HepG2 (cell line): ENCODE data around the gene TRRAP. TPM values are rescaled to one million over a fixed set of nuclear protein-coding genes. Genes with fewer than 3 reads are reported as not detected.

Source experiments
- ATAC-seq: fragments of 200-7000 bp; cut with Tn5 transposase; 3 replicates; pipeline ENCODE4 v1.9.1; 2020; ENCODE audit warnings: mild to moderate bottlenecking, moderate library complexity
- BruUV-seq: library from RNA; stranded (reverse); fragments of 400-500 nt; replicated peaks from 2 replicates; lab custom pipeline; 2021; lab: Mats Ljungman, UMichigan
- CTCF ChIA-PET: fragments of 300-600 bp; formaldehyde crosslinking; extraction: SDS; loops from one replicate; lab custom pipeline; 2021; ENCODE audit warnings: low total read pairs, inconsistent platforms, low intra/inter-chr PET ratio; lab: Yijun Ruan, JAX
- POLR2A ChIA-PET: fragments of 350-600 bp; sonication (Branson Sonifier 250); formaldehyde crosslinking; loops from one replicate; lab custom pipeline; 2020; ENCODE audit warnings: antibody characterized with exemption, inconsistent platforms; lab: Yijun Ruan, JAX
- DNase-seq: peaks from one replicate; pipeline ENCODE4 v3.0.0-alpha.2; 2015; ENCODE audit warnings: low spot score
- FAIRE-seq: peaks from 3 replicates; lab custom pipeline; 2011; peaks lifted over from hg19 to GRCh38; lab: Jason Lieb, UNC
- H2AFZ ChIP-seq: one replicate; pipeline ENCODE4 v1.6.1; 2011; ENCODE audit warnings: low read length, inconsistent platforms
- H3K27ac ChIP-seq: fragments of 300-600 bp; 3 replicates; pipeline ENCODE4 v1.8.0; 2011; ENCODE audit warnings: mixed run types, mild to moderate bottlenecking, mixed read lengths, low read length, inconsistent platforms; ENCODE audit not compliant: insufficient read depth; ENCODE audit errors: extremely low read length
- H3K27me3 ChIP-seq, 2 experiments: fragments of 200-600 bp in 1 of 2; 2 replicates in 1 of 2; 3 replicates in 1 of 2; pipeline versions ENCODE4 v1.6.0 to v1.8.0; 2011; ENCODE audit warnings: low read length in 2 of 2, mild to moderate bottlenecking in 2 of 2, moderate library complexity in 2 of 2, inconsistent platforms in 1 of 2; ENCODE audit not compliant: insufficient read depth in 2 of 2, control insufficient read depth in 1 of 2
- H3K36me3 ChIP-seq, 2 experiments: fragments of 200-600 bp in 1 of 2; replicated peaks in 1 of 2; 2 replicates in 1 of 2; 3 replicates in 1 of 2; pipeline versions ENCODE4 v1.5.1 to v1.8.0; 2011; ENCODE audit warnings: low read length in 2 of 2, inconsistent platforms in 1 of 2; ENCODE audit not compliant: insufficient read depth in 2 of 2, control insufficient read depth in 1 of 2
- H3K4me1 ChIP-seq: 2 replicates; pipeline ENCODE4 v1.5.1; 2012; ENCODE audit warnings: low read length, inconsistent platforms; ENCODE audit not compliant: insufficient read depth
- H3K4me2 ChIP-seq: 2 replicates; pipeline ENCODE4 v1.6.0; 2011; ENCODE audit warnings: low read depth, low read length, inconsistent platforms
- H3K4me3 ChIP-seq, 3 experiments: fragments of 200-600 bp in 1 of 3; sonication (generic), shearing (Covaris generic) in 1 of 3; replicated peaks in 1 of 3; 2 replicates each; pipeline ENCODE4 v1.5.1; 2011 to 2016; ENCODE audit warnings: low read length in 3 of 3, inconsistent platforms in 2 of 3, low read depth in 2 of 3, mild to moderate bottlenecking in 2 of 3, control low read depth in 1 of 3, mixed read lengths in 1 of 3; ENCODE audit not compliant: insufficient read depth in 1 of 3
- H3K79me2 ChIP-seq: one replicate; pipeline ENCODE4 v1.6.1; 2011; ENCODE audit warnings: low read length, inconsistent platforms; ENCODE audit not compliant: insufficient read depth
- H3K9ac ChIP-seq: 2 replicates; pipeline ENCODE4 v1.6.0; 2011; ENCODE audit warnings: mild to moderate bottlenecking, low read depth, low read length, inconsistent platforms; ENCODE audit not compliant: insufficient read depth
- H3K9me3 ChIP-seq: 2 replicates; pipeline ENCODE4 v1.5.1; 2012; ENCODE audit warnings: mild to moderate bottlenecking, low read length
- H4K20me1 ChIP-seq: 2 replicates; pipeline ENCODE4 v1.6.0; 2011; ENCODE audit warnings: inconsistent platforms, mild to moderate bottlenecking, low read length, moderate library complexity; ENCODE audit not compliant: insufficient read depth
- CTCF ChIP-seq: sonication (generic); formaldehyde crosslinking; IDR thresholded peaks from 2 replicates; pipeline ENCODE4 v1.5.0; 2020; ENCODE audit warnings: mild to moderate bottlenecking, missing genetic modification reagents, moderate library complexity
- NR2F2 ChIP-seq: IDR thresholded peaks from 2 replicates; pipeline ENCODE4 v1.6.1; 2012; ENCODE audit warnings: low read depth, inconsistent platforms, borderline replicate concordance
- SIX1 ChIP-seq: sonication (generic); formaldehyde crosslinking; IDR thresholded peaks from 2 replicates; pipeline ENCODE4 v1.4.0; 2020; ENCODE audit warnings: missing genetic modification reagents, borderline replicate concordance
- SUZ12 ChIP-seq: fragments of 150-350 bp; IDR thresholded peaks from 2 replicates; pipeline ENCODE4 v1.6.1; 2014; ENCODE audit warnings: low read depth, low read length
- ZMAT5 ChIP-seq: sonication (generic); formaldehyde crosslinking; IDR thresholded peaks from 2 replicates; pipeline ENCODE4 v1.5.0; 2020; ENCODE audit warnings: mild to moderate bottlenecking, low read depth, missing genetic modification reagents, borderline replicate concordance
- ZNF33A ChIP-seq: sonication (generic); formaldehyde crosslinking; IDR thresholded peaks from 2 replicates; pipeline ENCODE4 v1.5.1; 2020; ENCODE audit warnings: missing genetic modification reagents, mild to moderate bottlenecking, moderate library complexity, borderline replicate concordance
- ZNF362 ChIP-seq: sonication (generic); formaldehyde crosslinking; IDR thresholded peaks from 2 replicates; pipeline ENCODE4 v1.4.0; 2020; ENCODE audit warnings: missing genetic modification reagents, mild to moderate bottlenecking, borderline replicate concordance
- ZNF709 ChIP-seq: sonication (generic); formaldehyde crosslinking; IDR thresholded peaks from 2 replicates; pipeline ENCODE4 v1.5.0; 2020; ENCODE audit warnings: mild to moderate bottlenecking, missing genetic modification reagents
- ZNF800 ChIP-seq: sonication (generic); formaldehyde crosslinking; IDR thresholded peaks from 2 replicates; pipeline ENCODE4 v1.4.0; 2020; ENCODE audit warnings: missing genetic modification reagents
- WGBS: methylation state at CpG from one replicate; pipeline ENCODE4 v1.1.6; 2017; ENCODE audit warnings: low lambda C conversion rate; 5-methylcytosine and 5-hydroxymethylcytosine counted together
- in situ Hi-C: cut with HindIII; loops from 2 replicates; pipeline ENCODE4 v1.10.0; 2017; ENCODE audit warnings: low pct_unique_long_range_greater_than_20kb; ENCODE audit not compliant: extremely low pct_ligation_motif_present
- intact Hi-C: fragments of 100-400 bp; cut with micrococcal nuclease; formaldehyde crosslinking; loops from one replicate; pipeline ENCODE4 v1.10.0; 2022; ENCODE audit not compliant: unreplicated experiment
- polyA plus RNA-seq, 8 experiments: library from polyadenylated mRNA; depleted of rRNA in 3 of 8; stranded (reverse) in 7 of 8; unstranded in 1 of 8; fragments of >200 nt; fragmentation: Illumina TruSeq in 4 of 8; extraction: Trizol in 4 of 8; gene quantifications; 2 replicates each; pipeline versions ENCODE4 v1.2.1 to v1.2.3, GENCODE V29; 2011 to 2016; ENCODE audit warnings: low read depth in 4 of 8, missing spikeins in 1 of 8, mixed read lengths in 1 of 8; ENCODE audit not compliant: insufficient read depth in 1 of 8
- total RNA-seq, 5 experiments: library from RNA; depleted of rRNA; stranded (reverse); fragments of >200 nt; fragmentation: Illumina TruSeq; extraction: Trizol; gene quantifications; 2 replicates each; pipeline ENCODE4 v1.2.3, GENCODE V29; 2016; ENCODE audit warnings: low read depth in 1 of 5

The TRRAP gene
- total and polyA plus RNA-seq, 2 of the 13 experiments (the other 11 are each of a cell fraction or from before 2014, with no cell fraction given): 8.6 to 10.5 TPM

- peak; percentile 16; the same call in 1 of the 2 replicates for TF ChIP-seq CTCF (CRISPR knock-in tag)
- no peak for TF ChIP-seq SIX1
- peak; percentile 16; the same call in 1 of the 2 replicates for TF ChIP-seq ZNF800 (CRISPR knock-in tag)
- TF ChIP-seq SUZ12: no peak
Observed at GRCh38 chr7:98870807-98871491, 7.4 kb upstream of the TRRAP start (continued).

GRCh38 chr7:98872328-98872924 is 5.9 kb upstream of the TRRAP start:
- H3K9ac ChIP-seq: no peak overlapping the region
- FAIRE-seq: peak; percentile 72
- ATAC-seq: peak; percentile 52
- in situ Hi-C loops (no loop called here), intact Hi-C loops (no loop called here)
- H3K4me1 ChIP-seq: peaks cover 37% of the 10 kb centered on the region
- WGBS: 29% methylated on average over 7 of the region's 7 CpGs
- CTCF ChIA-PET: interaction anchor here (0.6 kb wide), 1 partner anchor 30 kb away, joined by 3 read pairs; no protein-coding TSS in a partner anchor
- H4K20me1 ChIP-seq: no peaks in the 10 kb centered on the region
- no peak overlapping the region for H3K4me3 ChIP-seq
- DNase-seq: peak; percentile 57
- no peaks in the 10 kb centered on the region for H3K9me3 ChIP-seq
- no peak overlapping the region for H3K27ac ChIP-seq
- POLR2A ChIA-PET: no interaction called here
- no peaks in the 10 kb centered on the region for H3K36me3 ChIP-seq
- H2AFZ ChIP-seq: no peak overlapping the region
- H3K4me2 ChIP-seq: no peak overlapping the region
- peaks cover 5 to 33% of the 10 kb centered on the region in 2 experiments for H3K27me3 ChIP-seq
- H3K79me2 ChIP-seq: no peaks in the 10 kb centered on the region
- no TSS peak for BruUV-seq
- peak; percentile 93 for TF ChIP-seq ZNF362
- peak; percentile 60 for TF ChIP-seq CTCF (CRISPR knock-in tag)
- no peak for TF ChIP-seq ZMAT5 (CRISPR knock-in tag)
- no peak for TF ChIP-seq ZNF709
- TF ChIP-seq ZNF33A (CRISPR knock-in tag): no peak
- TF ChIP-seq NR2F2: no peak
